BE2C (cell line): ENCODE results near the gene CAB39.

Source experiments
- DNase-seq: peaks from one replicate; pipeline ENCODE4 v3.0.0-alpha.2; 2020
- H3K27me3 ChIP-seq: fragments of 250-450 bp; sonication (Bioruptor Pico); 2 replicates; pipeline ENCODE4 v1.5.1; 2020; ENCODE audit warnings: mild to moderate bottlenecking
- H3K36me3 ChIP-seq: fragments of 250-450 bp; sonication (Bioruptor Pico); 2 replicates; pipeline ENCODE4 v1.5.1; 2020; ENCODE audit warnings: mild to moderate bottlenecking
- H3K4me1 ChIP-seq: fragments of 250-450 bp; sonication (Bioruptor Pico); 2 replicates; pipeline ENCODE4 v1.5.1; 2020
- H3K4me3 ChIP-seq: 2 replicates; pipeline ENCODE4 v1.5.1; 2011; ENCODE audit warnings: low read depth, low read length
- H3K9me3 ChIP-seq: fragments of 250-450 bp; sonication (Bioruptor Pico); 2 replicates; pipeline ENCODE4 v1.5.1; 2020
- CTCF ChIP-seq: IDR thresholded peaks from 2 replicates; pipeline ENCODE4 v1.5.1; 2012; ENCODE audit warnings: mild to moderate bottlenecking, low read depth, low read length

CAB39 gene

GRCh38 chr2:230825354-230825753 is 112.7 kb downstream of the CAB39 start:
- no peaks in the 10 kb centered on the region; the same call in 1 of the 2 replicates for H3K9me3 ChIP-seq
- TF ChIP-seq CTCF = no peak
- H3K27me3 ChIP-seq = no peaks in the 10 kb centered on the region
- no peak for DNase-seq
- H3K4me3 ChIP-seq = no peak overlapping the region
- H3K36me3 ChIP-seq = 0 out of 2 replicates have a peak, but pooled peaks cover 1% of the 10 kb centered on the region
- no peaks in the 10 kb centered on the region for H3K4me1 ChIP-seq

- no peaks in the 10 kb centered on the region; the same call in none of the 2 replicates for H3K27me3 ChIP-seq
- H3K4me3 ChIP-seq = no peak overlapping the region
- H3K4me1 ChIP-seq = no peaks in the 10 kb centered on the region
- no peak for TF ChIP-seq CTCF
- H3K9me3 ChIP-seq = no peaks in the 10 kb centered on the region; the same call in 1 of the 2 replicates
- H3K36me3 ChIP-seq = no peaks in the 10 kb centered on the region
- no peak for DNase-seq
Observed at GRCh38 chr2:230827774-230828271, 115.2 kb downstream of the CAB39 start.

- H3K9me3 ChIP-seq = no peaks in the 10 kb centered on the region; the same call in 1 of the 2 replicates
- H3K4me1 ChIP-seq = no peaks in the 10 kb centered on the region
- H3K36me3 ChIP-seq = no peaks in the 10 kb centered on the region
- DNase-seq = no peak
- no peak overlapping the region for H3K4me3 ChIP-seq
- no peak for TF ChIP-seq CTCF
- H3K27me3 ChIP-seq = no peaks in the 10 kb centered on the region; the same call in none of the 2 replicates
Observed at GRCh38 chr2:230828272-230828961, 115.8 kb downstream of the CAB39 start.

GRCh38 chr2:230829293-230829692 is 116.7 kb downstream of the CAB39 start:
- no peaks in the 10 kb centered on the region for H3K36me3 ChIP-seq
- no peaks in the 10 kb centered on the region for H3K4me1 ChIP-seq
- H3K4me3 ChIP-seq = no peak overlapping the region
- TF ChIP-seq CTCF = no peak
- no peaks in the 10 kb centered on the region; the same call in none of the 2 replicates for H3K27me3 ChIP-seq
- no peak for DNase-seq
- no peaks in the 10 kb centered on the region; the same call in 1 of the 2 replicates for H3K9me3 ChIP-seq

- Histone ChIP-seq H3K9me3 (no peaks in the 10 kb centered on the region; the same call in 1 of the 2 replicates), H3K36me3 (no peaks in the 10 kb centered on the region), H3K27me3 (no peaks in the 10 kb centered on the region; the same call in none of the 2 replicates), H3K4me3 (no peak overlapping the region), H3K4me1 (no peaks in the 10 kb centered on the region)
- no peak for TF ChIP-seq CTCF
- no peak for DNase-seq
Observed at GRCh38 chr2:230829959-230830358, 117.3 kb downstream of the CAB39 start.

- no peak for TF ChIP-seq CTCF
- Histone ChIP-seq H3K9me3 (no peaks in the 10 kb centered on the region; the same call in 1 of the 2 replicates), H3K27me3 (no peaks in the 10 kb centered on the region; the same call in none of the 2 replicates), H3K4me1 (no peaks in the 10 kb centered on the region), H3K36me3 (no peaks in the 10 kb centered on the region), H3K4me3 (no peak overlapping the region)
- no peak for DNase-seq
Observed at GRCh38 chr2:230830428-230830827, 117.8 kb downstream of the CAB39 start.
